Neuronal stem cell (in vitro differentiated cells): Measurements from ENCODE around the gene MCU.
"Not testable (repeated sequence)": the region's sequence is repeated elsewhere in the genome, so short reads cannot be mapped to it uniquely, and the experiment has no call there.

ENCODE experiments used
- DNase-seq: peaks from one replicate; pipeline ENCODE4 v3.0.0-alpha.2; 2013; ENCODE audit warnings: low spot score
- H2AFZ ChIP-seq: one replicate; pipeline ENCODE4 v1.6.1; 2013; ENCODE audit warnings: mild to moderate bottlenecking, low read length, inconsistent platforms
- H2AK5ac ChIP-seq: 2 replicates; pipeline ENCODE4 v1.6.1; 2013; ENCODE audit warnings: low read depth, mild to moderate bottlenecking, inconsistent platforms, low read length, moderate library complexity, mixed read lengths
- H2BK120ac ChIP-seq: 2 replicates; pipeline ENCODE4 v1.6.1; 2013; ENCODE audit warnings: low read depth, mild to moderate bottlenecking, inconsistent platforms, low read length, moderate library complexity, mixed read lengths
- H2BK12ac ChIP-seq: one replicate; pipeline ENCODE4 v1.6.1; 2013; ENCODE audit warnings: low read length, inconsistent platforms
- H2BK15ac ChIP-seq: 2 replicates; pipeline ENCODE4 v1.6.1; 2013; ENCODE audit warnings: mild to moderate bottlenecking, low read length, inconsistent platforms, mixed read lengths
- H2BK5ac ChIP-seq: one replicate; pipeline ENCODE4 v1.6.1; 2013; ENCODE audit warnings: inconsistent platforms, mild to moderate bottlenecking, low read length, moderate library complexity
- H3K14ac ChIP-seq: one replicate; pipeline ENCODE4 v1.6.1; 2013; ENCODE audit warnings: low read length, inconsistent platforms
- H3K18ac ChIP-seq: 2 replicates; pipeline ENCODE4 v1.6.1; 2013; ENCODE audit warnings: low read length, inconsistent platforms
- H3K23ac ChIP-seq: 2 replicates; pipeline ENCODE4 v1.6.1; 2013; ENCODE audit warnings: low read depth, mild to moderate bottlenecking, mixed read lengths, low read length, inconsistent platforms; ENCODE audit not compliant: poor library complexity
- H3K27ac ChIP-seq: replicated peaks from 3 replicates; pipeline ENCODE4 v1.5.1; 2013; ENCODE audit warnings: low read length, inconsistent platforms
- H3K27me3 ChIP-seq, 3 experiments: 2 replicates each; pipeline ENCODE4 v1.6.1; 2013; ENCODE audit warnings: low read length in 3 of 3, mild to moderate bottlenecking in 2 of 3, inconsistent platforms in 1 of 3, low read depth in 1 of 3, mixed read lengths in 1 of 3, moderate library complexity in 1 of 3; ENCODE audit not compliant: control insufficient read depth in 3 of 3, insufficient read depth in 3 of 3
- H3K36me3 ChIP-seq, 2 donors: replicated peaks in 1 of 2; 2 replicates each; pipeline ENCODE4 v1.6.1; 2013; ENCODE audit warnings: low read length in 2 of 2; ENCODE audit not compliant: control insufficient read depth in 2 of 2, insufficient read depth in 2 of 2
- H3K4ac ChIP-seq: 2 replicates; pipeline ENCODE4 v1.6.1; 2013; ENCODE audit warnings: inconsistent platforms, mild to moderate bottlenecking, low read length, moderate library complexity
- H3K4me1 ChIP-seq, 2 donors: 1 replicate in 1 of 2; 2 replicates in 1 of 2; pipeline ENCODE4 v1.6.1; 2013; ENCODE audit warnings: low read length in 2 of 2, low read depth in 1 of 2; ENCODE audit not compliant: control insufficient read depth in 2 of 2, insufficient read depth in 1 of 2
- H3K4me2 ChIP-seq: one replicate; pipeline ENCODE4 v1.6.1; 2013; ENCODE audit warnings: mild to moderate bottlenecking, low read length, inconsistent platforms; ENCODE audit not compliant: insufficient read depth, poor library complexity, severe bottlenecking
- H3K4me3 ChIP-seq, 2 donors: 2 replicates each; pipeline ENCODE4 v1.5.1; 2013; ENCODE audit warnings: low read length in 2 of 2, mild to moderate bottlenecking in 2 of 2, inconsistent platforms in 1 of 2, moderate library complexity in 1 of 2
- H3K79me1 ChIP-seq: one replicate; pipeline ENCODE4 v1.6.1; 2013; ENCODE audit warnings: low read depth, mild to moderate bottlenecking, inconsistent platforms, low read length, moderate library complexity
- H3K9ac ChIP-seq: one replicate; pipeline ENCODE4 v1.6.1; 2013; ENCODE audit warnings: mild to moderate bottlenecking, low read depth, low read length, inconsistent platforms; ENCODE audit not compliant: poor library complexity
- H3K9me3 ChIP-seq, 2 donors: replicated peaks in 1 of 2; 2 replicates each; pipeline versions ENCODE3 to v1.6.1; 2013; ENCODE audit warnings: low read length in 2 of 2, mild to moderate bottlenecking in 2 of 2, inconsistent platforms in 1 of 2, low read depth in 1 of 2, mixed read lengths in 1 of 2, moderate library complexity in 1 of 2; ENCODE audit not compliant: control insufficient read depth in 2 of 2, insufficient read depth in 1 of 2
- H4K8ac ChIP-seq: one replicate; pipeline ENCODE4 v1.6.1; 2013; ENCODE audit warnings: low read depth, mild to moderate bottlenecking, inconsistent platforms, low read length, moderate library complexity
- H4K91ac ChIP-seq: one replicate; pipeline ENCODE4 v1.6.1; 2013; ENCODE audit warnings: low read length, low read depth, mild to moderate bottlenecking, inconsistent platforms; ENCODE audit not compliant: poor library complexity
- WGBS, 2 donors: extraction: QIAGEN DNeasy Blood & Tissue Kit; methylation state at CpG; one replicate each; pipeline ENCODE4 v1.1.7; 2013; ENCODE audit warnings: missing lambda C conversion rate in 2 of 2, mixed read lengths in 1 of 2; ENCODE audit not compliant: insufficient read length in 2 of 2, insufficient replicate concordance in 1 of 2; ENCODE audit errors: extremely low coverage in 2 of 2; 5-methylcytosine and 5-hydroxymethylcytosine counted together

The MCU gene

DNA sequence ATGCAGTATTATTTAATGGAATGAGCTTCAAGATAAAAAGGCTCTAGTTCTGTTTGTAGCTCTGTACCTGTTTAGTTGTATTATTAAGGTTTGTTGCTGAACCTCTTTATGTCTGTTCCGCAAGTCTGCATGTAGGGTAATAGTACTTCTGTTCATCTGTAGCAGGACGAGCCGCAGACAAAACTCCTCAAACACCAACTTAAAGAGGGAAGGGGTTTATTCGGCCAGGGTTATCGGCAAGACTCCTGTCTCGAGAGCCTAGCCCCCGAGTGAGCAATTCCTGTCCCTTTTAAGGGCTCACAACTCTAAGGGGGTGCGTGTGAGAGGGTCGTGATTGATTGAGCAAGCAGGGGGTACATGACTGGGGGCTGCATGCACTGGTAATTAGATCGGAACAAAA is 67.0 kb downstream of the MCU start:
- not testable (repeated sequence) for DNase-seq, H3K4me1 ChIP-seq, H2AFZ ChIP-seq, H3K4me3 ChIP-seq, H3K36me3 ChIP-seq, H2BK5ac ChIP-seq, H2BK12ac ChIP-seq, H2BK120ac ChIP-seq, H3K23ac ChIP-seq, H3K4ac ChIP-seq, H2BK15ac ChIP-seq, H3K14ac ChIP-seq, H3K9me3 ChIP-seq, H3K18ac ChIP-seq, H3K27me3 ChIP-seq, H3K4me2 ChIP-seq, H4K8ac ChIP-seq, H3K27ac ChIP-seq, H3K9ac ChIP-seq, H3K79me1 ChIP-seq, H2AK5ac ChIP-seq, H4K91ac ChIP-seq
- no CpG with 5 or more reads among the region's 10 CpGs for WGBS, 2 donors

DNA sequence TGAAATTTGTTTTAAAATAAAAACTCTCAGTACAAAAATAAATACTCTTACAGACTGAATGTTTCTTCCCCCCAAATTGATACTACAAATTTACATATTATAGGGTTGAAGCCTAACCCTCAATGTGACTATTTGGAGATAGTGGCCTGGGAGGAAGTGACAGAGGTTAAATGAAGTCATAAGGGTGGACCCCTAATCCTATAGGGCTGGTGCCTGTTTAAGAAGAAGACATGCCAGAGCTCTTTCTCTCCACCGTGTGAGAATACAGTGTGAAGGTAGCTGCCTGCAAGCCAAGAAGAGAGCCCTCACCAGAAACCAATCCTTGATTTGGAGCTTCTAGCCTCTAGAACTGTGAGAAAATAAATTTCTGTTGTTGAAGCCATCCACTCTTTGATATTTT is 67.6 kb downstream of the MCU start:
- no peak overlapping the region for H4K8ac ChIP-seq

DNA sequence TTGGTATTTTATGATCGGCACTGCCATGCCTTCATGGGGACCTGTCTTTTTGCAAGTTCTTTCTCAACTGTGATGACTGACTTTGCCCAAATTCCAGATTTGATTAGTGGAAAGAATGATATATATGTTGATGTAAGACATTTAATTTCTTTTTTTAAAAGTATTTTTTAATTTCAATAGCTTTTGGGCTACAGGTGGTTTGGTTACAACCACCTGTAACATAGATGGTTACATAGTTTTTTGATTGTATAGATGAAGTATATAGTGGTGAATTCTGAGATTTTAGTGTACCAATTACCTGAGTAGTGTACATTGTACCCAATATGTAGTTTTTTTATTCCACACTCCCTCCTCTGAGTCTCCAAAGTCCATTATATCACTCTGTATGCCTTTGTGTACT is 69.6 kb downstream of the MCU start:
- H3K23ac ChIP-seq = no peak overlapping the region
- no peak overlapping the region for H4K8ac ChIP-seq
- no peak overlapping the region for H2BK120ac ChIP-seq
- H3K9ac ChIP-seq = no peak overlapping the region
- no peak overlapping the region for H2BK15ac ChIP-seq
- H3K4ac ChIP-seq = no peak overlapping the region
- no peak overlapping the region for H3K4me3 ChIP-seq
- no peak overlapping the region for H2AFZ ChIP-seq
- H3K9me3 ChIP-seq = peaks cover 0 to 7% of the 10 kb centered on the region in 2 donors
- H2BK12ac ChIP-seq = no peak overlapping the region
- no peak overlapping the region for H3K14ac ChIP-seq
- H2BK5ac ChIP-seq = no peak overlapping the region
- H3K27ac ChIP-seq = no peak overlapping the region
- no peak for DNase-seq
- H3K18ac ChIP-seq = no peak overlapping the region
- no peaks in the 10 kb centered on the region for H3K79me1 ChIP-seq
- no CpG with 5 or more reads among the region's 1 CpG for WGBS, 2 donors
- H3K36me3 ChIP-seq = no peaks in the 10 kb centered on the region
- H3K4me1 ChIP-seq = peaks cover 3 to 4% of the 10 kb centered on the region in 2 donors
- no peak overlapping the region for H3K4me2 ChIP-seq
- no peak overlapping the region for H2AK5ac ChIP-seq
- H3K27me3 ChIP-seq = no peaks in the 10 kb centered on the region
- H4K91ac ChIP-seq = no peak overlapping the region

More for the DNA sequence above, 67.6 kb downstream of the MCU start:
- H3K9ac ChIP-seq = no peak overlapping the region
- peaks cover 3 to 4% of the 10 kb centered on the region in 2 donors for H3K4me1 ChIP-seq
- no peaks in the 10 kb centered on the region for H3K9me3 ChIP-seq
- no peaks in the 10 kb centered on the region for H3K27me3 ChIP-seq
- no peak overlapping the region for H3K23ac ChIP-seq
- H3K27ac ChIP-seq = no peak overlapping the region
- no peak overlapping the region for H2BK15ac ChIP-seq
- no peak overlapping the region for H3K4me2 ChIP-seq
- H2AFZ ChIP-seq = no peak overlapping the region
- no peak overlapping the region for H2BK120ac ChIP-seq
- H3K79me1 ChIP-seq = no peaks in the 10 kb centered on the region
- no peak overlapping the region for H2BK5ac ChIP-seq
- H3K18ac ChIP-seq = no peak overlapping the region
- no peak overlapping the region for H2BK12ac ChIP-seq
- WGBS, 2 donors = no CpG with 5 or more reads among the region's 1 CpG
- H3K4ac ChIP-seq = no peak overlapping the region
- no peaks in the 10 kb centered on the region for H3K36me3 ChIP-seq
- DNase-seq = no peak
- no peak overlapping the region for H2AK5ac ChIP-seq
- no peak overlapping the region for H3K4me3 ChIP-seq
- no peak overlapping the region for H4K91ac ChIP-seq
- H3K14ac ChIP-seq = no peak overlapping the region

GRCh38 chr10:72762042-72762441 is 70.1 kb downstream of the MCU start:
- Histone ChIP-seq H2BK15ac (no peak overlapping the region), H3K4ac (no peak overlapping the region), H3K14ac (no peak overlapping the region), H4K91ac (no peak overlapping the region), H2BK120ac (no peak overlapping the region), H3K36me3 (no peaks in the 10 kb centered on the region), H3K27me3 (no peaks in the 10 kb centered on the region), H2BK5ac (no peak overlapping the region), H3K9ac (no peak overlapping the region), H2BK12ac (no peak overlapping the region), H3K79me1 (no peaks in the 10 kb centered on the region), H3K4me1 (peaks cover 0 to 3% of the 10 kb centered on the region in 2 donors), H3K9me3 (peaks cover 0 to 12% of the 10 kb centered on the region in 2 donors), H4K8ac (no peak overlapping the region), H3K23ac (no peak overlapping the region), H3K27ac (no peak overlapping the region), H2AFZ (no peak overlapping the region), H3K4me3 (no peak overlapping the region), H3K18ac (no peak overlapping the region), H3K4me2 (no peak overlapping the region), H2AK5ac (no peak overlapping the region)
- no peak for DNase-seq
